ENCODE measurements around the gene SRPK2.
A peak's percentile ranks its signal among the peaks of the same experiment; 100 is the strongest.
"Not testable (repeated sequence)": the region's sequence is repeated elsewhere in the genome, so short reads cannot be mapped to it uniquely, and the experiment has no call there.

Gene SRPK2

GRCh38 chr7:105267244-105267643, 121.5 kb downstream of the SRPK2 start:
- H3K4me2 ChIP-seq, result peak overlapping the region; percentile 89
- H3K27ac ChIP-seq, result peak overlapping the region; percentile 67
- TF ChIP-seq CTCF (conservative IDR thresholded peaks at IDR 0.05; ENCODE audit: low read depth, low read length), result no peak
- H3K27me3 ChIP-seq (ENCODE audit: insufficient read depth, low read depth), result no peaks in the 10 kb centered on the region
- no peak overlapping the region for H2AFZ ChIP-seq (ENCODE audit: low read depth)
- H3K36me3 ChIP-seq (ENCODE audit: insufficient read depth), result no peaks in the 10 kb centered on the region
- 0 out of 2 replicates have a peak, but pooled peaks cover 2% of the 10 kb centered on the region for H4K20me1 ChIP-seq (ENCODE audit: insufficient read depth)
- no peak overlapping the region for H3K4me3 ChIP-seq (IDR thresholded peaks at IDR 0.05; ENCODE audit: insufficient read depth, low read depth, low read length)
- peaks cover 75% of the 10 kb centered on the region for H3K4me1 ChIP-seq (ENCODE audit: low read depth, poor library complexity, severe bottlenecking)
- H3K79me2 ChIP-seq (ENCODE audit: insufficient read depth, low read depth), result peaks cover 98% of the 10 kb centered on the region
- peak overlapping the region; percentile 5; the same call in 1 of the 2 replicates for H3K9ac ChIP-seq

GRCh38 chr7:105264707-105265106, 124.0 kb downstream of the SRPK2 start:
- TF ChIP-seq CTCF (conservative IDR thresholded peaks at IDR 0.05; ENCODE audit: low read depth, low read length), result no peak
- Histone ChIP-seq H3K9ac (no peak overlapping the region), H3K27me3 (ENCODE audit: insufficient read depth, low read depth) (no peaks in the 10 kb centered on the region), H3K4me2 (no peak overlapping the region), H3K4me3 (IDR thresholded peaks at IDR 0.05; ENCODE audit: insufficient read depth, low read depth, low read length) (no peak overlapping the region), H3K79me2 (ENCODE audit: insufficient read depth, low read depth) (peaks cover 99% of the 10 kb centered on the region), H4K20me1 (ENCODE audit: insufficient read depth) (no peaks in the 10 kb centered on the region), H3K36me3 (ENCODE audit: insufficient read depth) (no peaks in the 10 kb centered on the region), H3K27ac (no peak overlapping the region), H3K4me1 (ENCODE audit: low read depth, poor library complexity, severe bottlenecking) (peaks cover 80% of the 10 kb centered on the region), H2AFZ (ENCODE audit: low read depth) (no peak overlapping the region)

GRCh38 chr7:105261689-105262088, 127.0 kb downstream of the SRPK2 start:
- Histone ChIP-seq H3K9ac (no peak overlapping the region), H2AFZ (ENCODE audit: low read depth) (no peak overlapping the region), H3K27me3 (ENCODE audit: insufficient read depth, low read depth) (no peaks in the 10 kb centered on the region), H3K4me1 (ENCODE audit: low read depth, poor library complexity, severe bottlenecking) (peaks cover 79% of the 10 kb centered on the region), H4K20me1 (ENCODE audit: insufficient read depth) (peaks cover 5% of the 10 kb centered on the region; the same call in 1 of the 2 replicates), H3K36me3 (ENCODE audit: insufficient read depth) (no peaks in the 10 kb centered on the region), H3K79me2 (ENCODE audit: insufficient read depth, low read depth) (peaks cover 95% of the 10 kb centered on the region), H3K27ac (no peak overlapping the region), H3K4me2 (peak overlapping the region; percentile 0; the same call in 1 of the 2 replicates), H3K4me3 (IDR thresholded peaks at IDR 0.05; ENCODE audit: insufficient read depth, low read depth, low read length) (no peak overlapping the region)
- no peak for TF ChIP-seq CTCF (conservative IDR thresholded peaks at IDR 0.05; ENCODE audit: low read depth, low read length)

GRCh38 chr7:105260201-105260871, 128.4 kb downstream of the SRPK2 start:
- H2AFZ ChIP-seq (ENCODE audit: low read depth); H3K4me2 ChIP-seq; H3K4me3 ChIP-seq (IDR thresholded peaks at IDR 0.05; ENCODE audit: insufficient read depth, low read depth, low read length); H3K9ac ChIP-seq; H3K36me3 ChIP-seq (ENCODE audit: insufficient read depth); H4K20me1 ChIP-seq (ENCODE audit: insufficient read depth); H3K27ac ChIP-seq; H3K27me3 ChIP-seq (ENCODE audit: insufficient read depth, low read depth): not testable (repeated sequence)
- Histone ChIP-seq H3K79me2 (ENCODE audit: insufficient read depth, low read depth) (peaks cover 95% of the 10 kb centered on the region), H3K4me1 (ENCODE audit: low read depth, poor library complexity, severe bottlenecking) (peaks cover 79% of the 10 kb centered on the region)

- H3K27me3 ChIP-seq (ENCODE audit: insufficient read depth, low read depth); H4K20me1 ChIP-seq (ENCODE audit: insufficient read depth); H3K36me3 ChIP-seq (ENCODE audit: insufficient read depth); H3K4me2 ChIP-seq; H2AFZ ChIP-seq (ENCODE audit: low read depth); H3K4me3 ChIP-seq (IDR thresholded peaks at IDR 0.05; ENCODE audit: insufficient read depth, low read depth, low read length); H3K27ac ChIP-seq; H3K9ac ChIP-seq: not testable (repeated sequence)
- Histone ChIP-seq H3K4me1 (ENCODE audit: low read depth, poor library complexity, severe bottlenecking) (peaks cover 80% of the 10 kb centered on the region), H3K79me2 (ENCODE audit: insufficient read depth, low read depth) (peaks cover 96% of the 10 kb centered on the region)
Measured at GRCh38 chr7:105258919-105259318, 129.8 kb downstream of the SRPK2 start.
